K562 (cell line): Measurements from ENCODE around the gene NF1. TPM values are rescaled to one million over a fixed set of nuclear protein-coding genes. Genes with fewer than 3 reads are reported as not detected.

Experiments used
- ATAC-seq: fragments of 200-7000 bp; cut with Tn5 transposase; 3 replicates; pipeline ENCODE4 v1.9.1; 2020; ENCODE audit warnings: moderate library complexity
- BruUV-seq: library from RNA; stranded (reverse); fragments of 400-500 nt; replicated peaks from 2 replicates; lab custom pipeline; 2021; lab: Mats Ljungman, UMichigan
- CTCF ChIA-PET: fragments of 300-600 bp; formaldehyde crosslinking; extraction: SDS; loops from one replicate; lab custom pipeline; 2021; ENCODE audit warnings: low intra/inter-chr PET ratio; lab: Yijun Ruan, JAX
- POLR2A ChIA-PET: fragments of 300-600, 350-650 bp; sonication (Branson Sonifier 250); formaldehyde crosslinking; extraction: SDS; loops from one replicate; lab custom pipeline; 2021; ENCODE audit warnings: antibody characterized with exemption, inconsistent platforms; lab: Yijun Ruan, JAX
- DNase-seq, 4 experiments: peaks; one replicate each; pipeline versions ENCODE4 v3.0.0 to v3.0.0-alpha.2; 2011 to 2018; ENCODE audit warnings: low spot score in 3 of 4, mixed read lengths in 3 of 4; ENCODE audit errors: extremely low read depth in 1 of 4
- FAIRE-seq: peaks from 2 replicates; lab custom pipeline; 2011; peaks lifted over from hg19 to GRCh38; lab: Jason Lieb, UNC
- H2AFZ ChIP-seq: 2 replicates; pipeline ENCODE4 v1.6.0; 2011; ENCODE audit warnings: low read depth, low read length, control low read depth, inconsistent platforms
- H3K27ac ChIP-seq: fragments of 200-600 bp; 3 replicates; pipeline ENCODE4 v1.8.0; 2011; ENCODE audit warnings: low read depth, mild to moderate bottlenecking, control low read depth, inconsistent platforms, low read length, moderate library complexity, mixed read lengths; ENCODE audit errors: extremely low read depth
- H3K27me3 ChIP-seq, 2 experiments: fragments of 300-600 bp in 1 of 2; 2 replicates in 1 of 2; 3 replicates in 1 of 2; pipeline versions ENCODE4 v1.6.0 to v1.8.0; 2011; ENCODE audit warnings: inconsistent platforms in 2 of 2, low read length in 2 of 2, mild to moderate bottlenecking in 1 of 2, mixed read lengths in 1 of 2, moderate library complexity in 1 of 2; ENCODE audit not compliant: control insufficient read depth in 2 of 2, insufficient read depth in 2 of 2
- H3K36me3 ChIP-seq: fragments of 300-600 bp; 3 replicates; pipeline ENCODE4 v1.8.0; 2011; ENCODE audit warnings: mild to moderate bottlenecking, low read length, inconsistent platforms; ENCODE audit not compliant: control insufficient read depth, insufficient read depth
- H3K4me1 ChIP-seq, 2 experiments: fragments of 200-600 bp in 1 of 2; replicated peaks in 1 of 2; 2 replicates in 1 of 2; 3 replicates in 1 of 2; pipeline versions ENCODE4 v1.5.1 to v1.8.0; 2011; ENCODE audit warnings: inconsistent platforms in 2 of 2, low read length in 2 of 2, mild to moderate bottlenecking in 1 of 2, mixed read lengths in 1 of 2, moderate library complexity in 1 of 2; ENCODE audit not compliant: control insufficient read depth in 2 of 2, insufficient read depth in 2 of 2
- H3K4me2 ChIP-seq: 2 replicates; pipeline ENCODE4 v1.6.1; 2011; ENCODE audit warnings: low read length, control low read depth, inconsistent platforms, mixed read lengths; ENCODE audit not compliant: insufficient read depth
- H3K4me3 ChIP-seq: fragments of 200-600 bp; sonication (generic), shearing (Covaris generic); 2 replicates; pipeline ENCODE4 v1.5.1; 2016; ENCODE audit warnings: control low read depth, inconsistent platforms
- H3K79me2 ChIP-seq: fragments of 200-600 bp; 3 replicates; pipeline ENCODE4 v1.8.0; 2011; ENCODE audit warnings: low read length, inconsistent platforms; ENCODE audit not compliant: control insufficient read depth, insufficient read depth
- H3K9ac ChIP-seq, 2 experiments: 2 replicates each; pipeline versions ENCODE4 v1.6.0 to v1.6.1; 2011; ENCODE audit warnings: low read depth in 2 of 2, low read length in 2 of 2, control low read depth in 1 of 2, inconsistent platforms in 1 of 2, mild to moderate bottlenecking in 1 of 2, mixed read lengths in 1 of 2; ENCODE audit not compliant: insufficient read depth in 1 of 2
- H3K9me1 ChIP-seq: one replicate; pipeline ENCODE4 v1.6.0; 2011; ENCODE audit warnings: inconsistent platforms, mild to moderate bottlenecking, low read length, moderate library complexity; ENCODE audit not compliant: control insufficient read depth, insufficient read depth
- H3K9me3 ChIP-seq: replicated peaks from 2 replicates; pipeline ENCODE4 v1.5.1; 2011; ENCODE audit warnings: low read depth, low read length, inconsistent platforms; ENCODE audit not compliant: control insufficient read depth, insufficient read depth
- H4K20me1 ChIP-seq: replicated peaks from 2 replicates; pipeline ENCODE4 v1.6.1; 2011; ENCODE audit warnings: low read length, inconsistent platforms, mixed read lengths; ENCODE audit not compliant: control insufficient read depth, insufficient read depth
- ARID2 ChIP-seq: fragments of 450-650 bp; IDR thresholded peaks from 2 replicates; pipeline ENCODE4 v1.6.1; 2017; ENCODE audit warnings: antibody characterized with exemption, mild to moderate bottlenecking
- DLX4 ChIP-seq: fragments of 250-450 bp; sonication (Bioruptor Pico); IDR thresholded peaks from 2 replicates; pipeline ENCODE4 v1.6.1; 2021; ENCODE audit warnings: mild to moderate bottlenecking
- ETV1 ChIP-seq: fragments of 450-650 bp; conservative IDR thresholded peaks from 2 replicates; pipeline ENCODE4 v1.6.1; 2016; ENCODE audit warnings: missing genetic modification characterization, control low read depth, low read depth, missing compliant biosample characterization
- HCFC1 ChIP-seq: IDR thresholded peaks from 2 replicates; pipeline ENCODE4 v1.6.1; 2012; ENCODE audit warnings: low read depth, low read length, improper control_type of control experiment
- JUND ChIP-seq, 2 experiments: IDR thresholded peaks; 2 replicates in 1 of 2; 3 replicates in 1 of 2; pipeline ENCODE4 v1.6.1; 2011; ENCODE audit warnings: borderline replicate concordance in 2 of 2, low read depth in 2 of 2, low read length in 2 of 2, improper control_type of control experiment in 1 of 2, missing biosample characterization in 1 of 2, missing genetic modification characterization in 1 of 2, missing genetic modification reagents in 1 of 2
- KDM5B ChIP-seq: fragments of 200-600 bp; sonication (generic); IDR thresholded peaks from 2 replicates; pipeline ENCODE4 v1.6.1; 2012; ENCODE audit warnings: low read depth, mild to moderate bottlenecking, moderate library complexity, low read length, control low read depth, inconsistent platforms; ENCODE audit not compliant: insufficient replicate concordance
- KLF6 ChIP-seq: fragments of 250-450 bp; sonication (Bioruptor Pico); IDR thresholded peaks from 2 replicates; pipeline ENCODE4 v1.4.0; 2020; ENCODE audit warnings: mild to moderate bottlenecking, moderate library complexity, borderline replicate concordance
- MEF2A ChIP-seq: IDR thresholded peaks from 2 replicates; pipeline ENCODE4 v1.6.1; 2011; ENCODE audit warnings: low read depth, mild to moderate bottlenecking, low read length, moderate library complexity; ENCODE audit not compliant: control insufficient read depth
- NR2F6 ChIP-seq: fragments of 450-650 bp; formaldehyde crosslinking; IDR thresholded peaks from 2 replicates; pipeline ENCODE4 v1.4.0; 2020; ENCODE audit warnings: mild to moderate bottlenecking
- RBM15 ChIP-seq: fragments of 200-400 bp; formaldehyde crosslinking; IDR thresholded peaks from 2 replicates; pipeline ENCODE4 v1.6.1; 2018; ENCODE audit warnings: mild to moderate bottlenecking, low read length, moderate library complexity; ENCODE audit not compliant: insufficient read depth
- SREBF1 ChIP-seq: fragments of 150-350 bp; IDR thresholded peaks from 2 replicates; pipeline ENCODE4 v1.6.1; 2014; ENCODE audit warnings: antibody characterized with exemption, low read depth, low read length, borderline replicate concordance
- TSC22D4 ChIP-seq: fragments of 450-650 bp; IDR thresholded peaks from 2 replicates; pipeline ENCODE4 v1.6.1; 2016; ENCODE audit warnings: missing genetic modification characterization, missing biosample characterization, control low read depth
- ZKSCAN8 ChIP-seq: fragments of 200-800 bp; sonication (Bioruptor generic); IDR thresholded peaks from 2 replicates; pipeline ENCODE4 v1.6.1; 2016; ENCODE audit warnings: missing genetic modification characterization, missing compliant biosample characterization
- ZNF143 ChIP-seq: sonication (generic); formaldehyde crosslinking; IDR thresholded peaks from 2 replicates; pipeline ENCODE4 v1.9.0; 2022; ENCODE audit warnings: mild to moderate bottlenecking, missing genetic modification reagents
- ZNF444 ChIP-seq: fragments of 250-450 bp; sonication (Bioruptor Pico); IDR thresholded peaks from 2 replicates; pipeline ENCODE4 v1.4.0; 2020; ENCODE audit warnings: mild to moderate bottlenecking, moderate library complexity
- WGBS: fragments of 100-300 bp; shearing (Covaris generic); methylation state at CpG from one replicate; pipeline ENCODE4 v1.1.6; 2016; ENCODE audit warnings: low coverage, mixed read lengths; ENCODE audit not compliant: insufficient coverage; ENCODE audit errors: missing lambda C conversion rate; 5-methylcytosine and 5-hydroxymethylcytosine counted together
- in situ Hi-C: fragments of 300-500 bp; cut with MboI; formaldehyde crosslinking; loops from 4 replicates; pipeline ENCODE4 v1.15.0; 2018; ENCODE audit warnings: inconsistent platforms, mixed read lengths
- intact Hi-C: fragments of 100-400 bp; cut with micrococcal nuclease; formaldehyde crosslinking; loops from 2 replicates; pipeline ENCODE4 v1.14.2; 2022
- polyA plus RNA-seq, 8 experiments: library from polyadenylated mRNA; depleted of rRNA in 4 of 8; stranded (reverse) in 5 of 8; unstranded in 3 of 8; fragments of >200 nt; fragmentation: Nextera tagmentation in 2 of 8; fragmentation: Illumina TruSeq in 1 of 8; extraction: Ambion mirVana in 2 of 8; extraction: Trizol in 1 of 8; gene quantifications; 2 replicates each; pipeline versions ENCODE4 v1.2.1 to v1.2.3, GENCODE V29; 2011 to 2014; ENCODE audit warnings: inconsistent platforms in 1 of 8, missing spikeins in 1 of 8
- total RNA-seq, 7 experiments: library from RNA; depleted of rRNA in 6 of 7; stranded (reverse); fragments of >200 nt in 6 of 7; fragmentation: Illumina TruSeq in 2 of 7; extraction: Trizol in 2 of 7; gene quantifications; 2 replicates each; pipeline versions ENCODE4 v1.2.1 to v1.2.3, GENCODE V29; 2011 to 2021; ENCODE audit warnings: low replicate concordance in 1 of 7
- TF ChIP-seq, protein P1 (sequence below): fragments of 450-650 bp; IDR thresholded peaks from 2 replicates; pipeline ENCODE4 v1.6.1; 2016; ENCODE audit warnings: mild to moderate bottlenecking
- TF ChIP-seq, protein P2 (sequence below): fragments of 250-450 bp; sonication (Bioruptor Pico); IDR thresholded peaks from 2 replicates; pipeline ENCODE4 v1.5.0; 2020; ENCODE audit warnings: mild to moderate bottlenecking, borderline replicate concordance

The NF1 gene
- total and polyA plus RNA-seq, 9 of the 15 experiments (the other 6 are each of a cell fraction or from before 2014, with no cell fraction given) = 3.4 to 41.9 (median 24.3) TPM

- TF ChIP-seq JUND (IDR thresholded peaks at IDR 0.05; ENCODE audit: borderline replicate concordance, low read depth, low read length) = 0 out of 2 replicates have a peak, but pooled peaks have one; percentile 18
- no peak for TF ChIP-seq JUND (tag; IDR thresholded peaks at IDR 0.05; ENCODE audit: borderline replicate concordance, low read depth, low read length)
Observed at GRCh38 chr17:31078290-31078689, 16.5 kb upstream of the NF1 start (continued).

GRCh38 chr17:31079731-31080130 is 15.0 kb upstream of the NF1 start:
- Histone ChIP-seq H3K9me1 (no peaks in the 10 kb centered on the region), H3K4me3 (no peak overlapping the region), H3K9ac (no peak overlapping the region), H3K27me3 (no peaks in the 10 kb centered on the region), H2AFZ (no peak overlapping the region), H3K9me3 (no peaks in the 10 kb centered on the region), H4K20me1 (no peaks in the 10 kb centered on the region), H3K4me1 (peaks cover 0 to 6% of the 10 kb centered on the region in 2 experiments; a peak in 2 of 5 replicates), H3K36me3 (no peaks in the 10 kb centered on the region), H3K79me2 (no peaks in the 10 kb centered on the region), H3K4me2 (no peak overlapping the region), H3K27ac (no peak overlapping the region)
- FAIRE-seq (no peak), ATAC-seq (no peak), DNase-seq (no peak)
- no TSS peak for BruUV-seq
- CTCF ChIA-PET = no interaction called here
- POLR2A ChIA-PET = no interaction called here
- WGBS = 0% methylated on average over 1 of the region's 1 CpG
- in situ Hi-C loops (no loop called here), intact Hi-C loops (no loop called here)
- no peak for TF ChIP-seq MEF2A
- no peak for TF ChIP-seq TSC22D4 (tag)
- no peak for TF ChIP-seq DLX4
- TF ChIP-seq ZNF444 (CRISPR knock-in tag) = no peak
- no peak for TF ChIP-seq ETV1
- TF ChIP-seq NR2F6 (CRISPR knock-in tag) = no peak
- TF ChIP-seq ARID2 = no peak
- TF ChIP-seq, protein P1, sequence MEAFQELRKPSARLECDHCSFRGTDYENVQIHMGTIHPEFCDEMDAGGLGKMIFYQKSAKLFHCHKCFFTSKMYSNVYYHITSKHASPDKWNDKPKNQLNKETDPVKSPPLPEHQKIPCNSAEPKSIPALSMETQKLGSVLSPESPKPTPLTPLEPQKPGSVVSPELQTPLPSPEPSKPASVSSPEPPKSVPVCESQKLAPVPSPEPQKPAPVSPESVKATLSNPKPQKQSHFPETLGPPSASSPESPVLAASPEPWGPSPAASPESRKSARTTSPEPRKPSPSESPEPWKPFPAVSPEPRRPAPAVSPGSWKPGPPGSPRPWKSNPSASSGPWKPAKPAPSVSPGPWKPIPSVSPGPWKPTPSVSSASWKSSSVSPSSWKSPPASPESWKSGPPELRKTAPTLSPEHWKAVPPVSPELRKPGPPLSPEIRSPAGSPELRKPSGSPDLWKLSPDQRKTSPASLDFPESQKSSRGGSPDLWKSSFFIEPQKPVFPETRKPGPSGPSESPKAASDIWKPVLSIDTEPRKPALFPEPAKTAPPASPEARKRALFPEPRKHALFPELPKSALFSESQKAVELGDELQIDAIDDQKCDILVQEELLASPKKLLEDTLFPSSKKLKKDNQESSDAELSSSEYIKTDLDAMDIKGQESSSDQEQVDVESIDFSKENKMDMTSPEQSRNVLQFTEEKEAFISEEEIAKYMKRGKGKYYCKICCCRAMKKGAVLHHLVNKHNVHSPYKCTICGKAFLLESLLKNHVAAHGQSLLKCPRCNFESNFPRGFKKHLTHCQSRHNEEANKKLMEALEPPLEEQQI = no peak
- TF ChIP-seq SREBF1 = no peak
- TF ChIP-seq ZKSCAN8 = no peak
- no peak for TF ChIP-seq HCFC1
- TF ChIP-seq KDM5B = no peak
- TF ChIP-seq KLF6 = no peak
- TF ChIP-seq RBM15 = no peak
- TF ChIP-seq, protein P2, sequence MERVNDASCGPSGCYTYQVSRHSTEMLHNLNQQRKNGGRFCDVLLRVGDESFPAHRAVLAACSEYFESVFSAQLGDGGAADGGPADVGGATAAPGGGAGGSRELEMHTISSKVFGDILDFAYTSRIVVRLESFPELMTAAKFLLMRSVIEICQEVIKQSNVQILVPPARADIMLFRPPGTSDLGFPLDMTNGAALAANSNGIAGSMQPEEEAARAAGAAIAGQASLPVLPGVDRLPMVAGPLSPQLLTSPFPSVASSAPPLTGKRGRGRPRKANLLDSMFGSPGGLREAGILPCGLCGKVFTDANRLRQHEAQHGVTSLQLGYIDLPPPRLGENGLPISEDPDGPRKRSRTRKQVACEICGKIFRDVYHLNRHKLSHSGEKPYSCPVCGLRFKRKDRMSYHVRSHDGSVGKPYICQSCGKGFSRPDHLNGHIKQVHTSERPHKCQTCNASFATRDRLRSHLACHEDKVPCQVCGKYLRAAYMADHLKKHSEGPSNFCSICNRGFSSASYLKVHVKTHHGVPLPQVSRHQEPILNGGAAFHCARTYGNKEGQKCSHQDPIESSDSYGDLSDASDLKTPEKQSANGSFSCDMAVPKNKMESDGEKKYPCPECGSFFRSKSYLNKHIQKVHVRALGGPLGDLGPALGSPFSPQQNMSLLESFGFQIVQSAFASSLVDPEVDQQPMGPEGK (CRISPR knock-in tag) = no peak
- no peak for TF ChIP-seq ZNF143 (CRISPR knock-in tag)
